Activated naive CD8-positive, alpha-beta T cell treated with anti-CD3 and anti-CD28 coated beads, Interleukin-2, amount 10 ng/mL, durations not matched to agents 7 days and 5 days (primary cell): ENCODE results near the gene NDUFC2. TPM values are rescaled to one million over a fixed set of nuclear protein-coding genes. Genes with fewer than 3 reads are reported as not detected.

ENCODE experiments used
- ATAC-seq: fragments of 150-1000 bp; cut with Tn5 transposase; one replicate; pipeline ENCODE4 v1.10.0; 2021; ENCODE audit warnings: low read depth, moderate library complexity
- POLR2A ChIA-PET: fragments of 350-600 bp; sonication (Branson Sonifier 250); formaldehyde crosslinking; loops from one replicate; lab custom pipeline; 2021; ENCODE audit warnings: antibody characterized with exemption; lab: Charles Lee
- DNase-seq: peaks from one replicate; pipeline ENCODE4 v3.0.0; 2021
- H3K27ac Mint-ChIP-seq: one replicate; pipeline ENCODE4 v1.8.0; 2022; ENCODE audit warnings: mild to moderate bottlenecking, mixed read lengths
- H3K27me3 Mint-ChIP-seq: one replicate; pipeline ENCODE4 v1.8.0; 2022; ENCODE audit warnings: mild to moderate bottlenecking, moderate library complexity, mixed read lengths
- H3K36me3 Mint-ChIP-seq: one replicate; pipeline ENCODE4 v1.8.0; 2021; ENCODE audit warnings: mild to moderate bottlenecking, mixed read lengths
- H3K4me1 Mint-ChIP-seq: one replicate; pipeline ENCODE4 v1.8.0; 2021; ENCODE audit warnings: mixed read lengths
- H3K4me3 Mint-ChIP-seq: one replicate; pipeline ENCODE4 v1.8.0; 2022; ENCODE audit warnings: mild to moderate bottlenecking, moderate library complexity, mixed read lengths
- H3K9me3 Mint-ChIP-seq: one replicate; pipeline ENCODE4 v1.8.0; 2021; ENCODE audit warnings: mixed read lengths
- total RNA-seq, 2 experiments: library from RNA; stranded (reverse); gene quantifications; one replicate each; pipeline ENCODE4 v1.2.3, GENCODE V29; 2021

Gene NDUFC2
- total RNA-seq: 100 to 1,000 TPM; 162 to 163 TPM

GRCh38 chr11:78079232-78080083, at the start of gene NDUFC2:
Gene NDUFC2, minus strand, starts transcription at chr11:78079862. Its CDS starts 118 bp downstream, at chr11:78079744.
- H3K4me3 Mint-ChIP-seq: peak within 1 kb of the TSS; percentile 89
- H3K4me1 Mint-ChIP-seq: peaks cover 49% of the 10 kb centered on the region
- peaks cover 14% of the 10 kb centered on the region for H3K36me3 Mint-ChIP-seq
- H3K27ac Mint-ChIP-seq: peak within 1 kb of the TSS; percentile 85
- DNase-seq (peak; percentile 79), ATAC-seq (peak; percentile 73)
- no peaks in the 10 kb centered on the region for H3K9me3 Mint-ChIP-seq
- H3K27me3 Mint-ChIP-seq: no peaks in the 10 kb centered on the region
- POLR2A ChIA-PET: interaction anchor here (0.8 to 4.0 kb wide), 9 partner anchors 12 to 495 kb away, joined by 3 to 21 read pairs (median 5); partner anchors contain the start of genes ALG8, INTS4, KCTD21 and NARS2

GRCh38 chr11:78127403-78127802, 47.7 kb upstream of the NDUFC2 start:
- peaks cover 4% of the 10 kb centered on the region for H3K36me3 Mint-ChIP-seq
- no peak overlapping the region for H3K27ac Mint-ChIP-seq
- peaks cover 7% of the 10 kb centered on the region for H3K4me1 Mint-ChIP-seq
- no peaks in the 10 kb centered on the region for H3K27me3 Mint-ChIP-seq
- POLR2A ChIA-PET: no interaction called here
- H3K4me3 Mint-ChIP-seq: no peak overlapping the region
- DNase-seq (no peak), ATAC-seq (no peak)
- H3K9me3 Mint-ChIP-seq: no peaks in the 10 kb centered on the region

GRCh38 chr11:78112582-78113275, 33.1 kb upstream of the NDUFC2 start:
- no peaks in the 10 kb centered on the region for H3K27me3 Mint-ChIP-seq
- DNase-seq (no peak), ATAC-seq (no peak)
- peaks cover 23% of the 10 kb centered on the region for H3K36me3 Mint-ChIP-seq
- H3K4me1 Mint-ChIP-seq: no peaks in the 10 kb centered on the region
- no peak overlapping the region for H3K27ac Mint-ChIP-seq
- H3K4me3 Mint-ChIP-seq: no peak overlapping the region
- POLR2A ChIA-PET: no interaction called here
- H3K9me3 Mint-ChIP-seq: no peaks in the 10 kb centered on the region

GRCh38 chr11:78111298-78111697, 31.6 kb upstream of the NDUFC2 start:
- H3K36me3 Mint-ChIP-seq: peaks cover 25% of the 10 kb centered on the region
- H3K9me3 Mint-ChIP-seq: no peaks in the 10 kb centered on the region
- no peak overlapping the region for H3K27ac Mint-ChIP-seq
- H3K4me3 Mint-ChIP-seq: no peak overlapping the region
- H3K27me3 Mint-ChIP-seq: no peaks in the 10 kb centered on the region
- POLR2A ChIA-PET: no interaction called here
- H3K4me1 Mint-ChIP-seq: no peaks in the 10 kb centered on the region
- DNase-seq (no peak), ATAC-seq (no peak)

GRCh38 chr11:78110830-78111229, 31.2 kb upstream of the NDUFC2 start:
- H3K4me1 Mint-ChIP-seq: no peaks in the 10 kb centered on the region
- peak overlapping the region; percentile 15 for H3K27ac Mint-ChIP-seq
- peaks cover 28% of the 10 kb centered on the region for H3K36me3 Mint-ChIP-seq
- no peaks in the 10 kb centered on the region for H3K27me3 Mint-ChIP-seq
- ATAC-seq (no peak), DNase-seq (no peak)
- POLR2A ChIA-PET: no interaction called here
- H3K4me3 Mint-ChIP-seq: no peak overlapping the region
- H3K9me3 Mint-ChIP-seq: no peaks in the 10 kb centered on the region

- no peaks in the 10 kb centered on the region for H3K4me1 Mint-ChIP-seq
Observed at GRCh38 chr11:78110351-78110750, 30.7 kb upstream of the NDUFC2 start.

GRCh38 chr11:78109081-78110015, 29.7 kb upstream of the NDUFC2 start:
- H3K4me1 Mint-ChIP-seq: no peaks in the 10 kb centered on the region
- POLR2A ChIA-PET: no interaction called here
- no peaks in the 10 kb centered on the region for H3K27me3 Mint-ChIP-seq
- H3K27ac Mint-ChIP-seq: no peak overlapping the region
- H3K4me3 Mint-ChIP-seq: no peak overlapping the region
- H3K36me3 Mint-ChIP-seq: peaks cover 28% of the 10 kb centered on the region
- ATAC-seq (no peak), DNase-seq (no peak)
- no peaks in the 10 kb centered on the region for H3K9me3 Mint-ChIP-seq

More at GRCh38 chr11:78110351-78110750, 30.7 kb upstream of the NDUFC2 start:
- Mint-ChIP-seq H3K36me3 (peaks cover 29% of the 10 kb centered on the region), H3K27ac (no peak overlapping the region), H3K9me3 (no peaks in the 10 kb centered on the region), H3K4me3 (no peak overlapping the region), H3K27me3 (no peaks in the 10 kb centered on the region)
- POLR2A ChIA-PET: no interaction called here
- DNase-seq (no peak), ATAC-seq (no peak)

- DNase-seq (no peak), ATAC-seq (no peak)
- Mint-ChIP-seq H3K27ac (no peak overlapping the region), H3K36me3 (peaks cover 17% of the 10 kb centered on the region), H3K4me3 (no peak overlapping the region), H3K9me3 (no peaks in the 10 kb centered on the region), H3K27me3 (no peaks in the 10 kb centered on the region), H3K4me1 (peaks cover 2% of the 10 kb centered on the region)
- POLR2A ChIA-PET: no interaction called here
Observed at GRCh38 chr11:78100676-78101472, 21.2 kb upstream of the NDUFC2 start.

GRCh38 chr11:78100261-78100660, 20.6 kb upstream of the NDUFC2 start:
- DNase-seq (no peak), ATAC-seq (no peak)
- Mint-ChIP-seq H3K9me3 (no peaks in the 10 kb centered on the region), H3K27me3 (no peaks in the 10 kb centered on the region), H3K4me1 (peaks cover 2% of the 10 kb centered on the region), H3K36me3 (peaks cover 21% of the 10 kb centered on the region), H3K4me3 (no peak overlapping the region), H3K27ac (no peak overlapping the region)
- POLR2A ChIA-PET: no interaction called here

GRCh38 chr11:78099666-78100065, 20.0 kb upstream of the NDUFC2 start:
- no peaks in the 10 kb centered on the region for H3K9me3 Mint-ChIP-seq
- H3K4me1 Mint-ChIP-seq: peaks cover 6% of the 10 kb centered on the region
- ATAC-seq: no peak

GRCh38 chr11:78097666-78098385, 18.2 kb upstream of the NDUFC2 start:
- H3K4me1 Mint-ChIP-seq: peaks cover 13% of the 10 kb centered on the region
- H3K36me3 Mint-ChIP-seq: peaks cover 36% of the 10 kb centered on the region
- POLR2A ChIA-PET: no interaction called here
- H3K4me3 Mint-ChIP-seq: no peak overlapping the region
- H3K9me3 Mint-ChIP-seq: peaks cover 1% of the 10 kb centered on the region
- no peak overlapping the region for H3K27ac Mint-ChIP-seq
- ATAC-seq: no peak
- no peaks in the 10 kb centered on the region for H3K27me3 Mint-ChIP-seq
- DNase-seq: no peak

More at GRCh38 chr11:78099666-78100065, 20.0 kb upstream of the NDUFC2 start:
- peaks cover 25% of the 10 kb centered on the region for H3K36me3 Mint-ChIP-seq
- DNase-seq: no peak
- H3K4me3 Mint-ChIP-seq: no peak overlapping the region
- no peak overlapping the region for H3K27ac Mint-ChIP-seq
- POLR2A ChIA-PET: no interaction called here
- no peaks in the 10 kb centered on the region for H3K27me3 Mint-ChIP-seq

GRCh38 chr11:78094250-78094649, 14.6 kb upstream of the NDUFC2 start:
- ATAC-seq: peak; percentile 99
- H3K4me3 Mint-ChIP-seq: peak overlapping the region; percentile 28
- H3K27me3 Mint-ChIP-seq: no peaks in the 10 kb centered on the region
- H3K9me3 Mint-ChIP-seq: peaks cover 1% of the 10 kb centered on the region
- H3K4me1 Mint-ChIP-seq: peaks cover 11% of the 10 kb centered on the region
- H3K36me3 Mint-ChIP-seq: peaks cover 34% of the 10 kb centered on the region
- peak overlapping the region; percentile 85 for H3K27ac Mint-ChIP-seq
- POLR2A ChIA-PET: interaction anchor here (2.0 kb wide), 1 partner anchor 15 kb away, joined by 11 read pairs; the partner anchor contains the start of gene NDUFC2
- DNase-seq: no peak
